Ovary (tissue), 3 donors: ENCODE results near the gene ALK.

Source experiments
- POLR2A ChIP-seq: fragments of 450-650 bp; IDR thresholded peaks from one replicate; pipeline ENCODE4 v1.6.1; 2017; ENCODE audit warnings: antibody characterized with exemption, mild to moderate bottlenecking, moderate library complexity
- TF ChIP-seq, protein P1 (sequence below), 3 donors: fragments of 450-650 bp in 2 of 3; fragments of 200-600 bp in 1 of 3; IDR thresholded peaks; one replicate each; pipeline versions ENCODE4 v1.5.1 to v1.8.0; 2016 to 2022; ENCODE audit warnings: antibody characterized with exemption in 3 of 3, mild to moderate bottlenecking in 1 of 3
- donor health status: DM: no; HTN: no; CAD: no.

DNA sequence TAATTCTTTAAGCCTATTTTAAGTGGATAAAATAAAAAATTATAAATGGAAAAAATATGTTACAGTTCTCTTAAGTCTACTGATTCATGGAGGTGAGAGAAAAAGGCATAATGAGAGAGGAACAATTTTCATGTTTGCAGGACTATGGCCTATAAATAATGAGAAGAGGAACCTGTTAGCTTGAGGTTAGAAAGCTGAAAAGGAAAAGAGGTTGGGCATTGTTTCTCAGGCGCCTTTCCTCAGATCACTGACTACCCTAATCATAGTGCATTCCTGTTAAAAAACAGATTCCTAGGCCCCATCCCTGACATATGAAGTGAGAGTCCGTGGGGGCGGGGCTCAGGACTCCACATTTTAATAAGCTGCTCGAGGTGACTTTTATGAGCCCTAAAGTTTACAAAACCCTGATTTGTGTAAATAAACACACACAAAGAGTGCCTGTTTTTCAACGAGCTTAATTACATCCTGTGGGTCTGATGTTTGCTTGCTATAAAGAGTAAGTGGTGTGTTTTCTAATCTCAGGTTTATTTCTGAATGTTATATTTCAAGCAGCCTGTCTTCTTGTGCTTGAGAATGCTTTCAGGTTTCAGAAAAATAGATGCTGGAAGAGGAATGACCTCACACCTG, 470.7 kb downstream of the ALK start:
- TF ChIP-seq, protein P1, sequence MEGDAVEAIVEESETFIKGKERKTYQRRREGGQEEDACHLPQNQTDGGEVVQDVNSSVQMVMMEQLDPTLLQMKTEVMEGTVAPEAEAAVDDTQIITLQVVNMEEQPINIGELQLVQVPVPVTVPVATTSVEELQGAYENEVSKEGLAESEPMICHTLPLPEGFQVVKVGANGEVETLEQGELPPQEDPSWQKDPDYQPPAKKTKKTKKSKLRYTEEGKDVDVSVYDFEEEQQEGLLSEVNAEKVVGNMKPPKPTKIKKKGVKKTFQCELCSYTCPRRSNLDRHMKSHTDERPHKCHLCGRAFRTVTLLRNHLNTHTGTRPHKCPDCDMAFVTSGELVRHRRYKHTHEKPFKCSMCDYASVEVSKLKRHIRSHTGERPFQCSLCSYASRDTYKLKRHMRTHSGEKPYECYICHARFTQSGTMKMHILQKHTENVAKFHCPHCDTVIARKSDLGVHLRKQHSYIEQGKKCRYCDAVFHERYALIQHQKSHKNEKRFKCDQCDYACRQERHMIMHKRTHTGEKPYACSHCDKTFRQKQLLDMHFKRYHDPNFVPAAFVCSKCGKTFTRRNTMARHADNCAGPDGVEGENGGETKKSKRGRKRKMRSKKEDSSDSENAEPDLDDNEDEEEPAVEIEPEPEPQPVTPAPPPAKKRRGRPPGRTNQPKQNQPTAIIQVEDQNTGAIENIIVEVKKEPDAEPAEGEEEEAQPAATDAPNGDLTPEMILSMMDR (IDR thresholded peaks at IDR 0.05), result no peak
- no peak for TF ChIP-seq POLR2A
